H1 (cell line): Measurements from ENCODE around the gene METTL9. TPM values are rescaled to one million over a fixed set of nuclear protein-coding genes. Genes with fewer than 3 reads are reported as not detected.

Experiments
- CHD7 ChIP-seq: fragments of 300-600 bp; sonication (generic); IDR thresholded peaks from 2 replicates; pipeline ENCODE4 v1.7.1; 2012; ENCODE audit warnings: low read length, moderate library complexity, mild to moderate bottlenecking, inconsistent platforms; ENCODE audit not compliant: insufficient replicate concordance
- GTF2F1 ChIP-seq: IDR thresholded peaks from 2 replicates; pipeline ENCODE4 v1.6.1; 2012; ENCODE audit warnings: low read depth, low read length, improper control_type of control experiment, borderline replicate concordance
- KDM4A ChIP-seq: IDR thresholded peaks from one replicate; pipeline ENCODE4 v1.7.1; 2012; ENCODE audit warnings: low read depth, mild to moderate bottlenecking, moderate library complexity, low read length, inconsistent platforms; ENCODE audit not compliant: severe bottlenecking
- RAD21 ChIP-seq, 2 experiments: IDR thresholded peaks in 1 of 2; conservative IDR thresholded peaks in 1 of 2; 2 replicates each; pipeline ENCODE4 v1.6.1; 2011; ENCODE audit warnings: low read depth in 2 of 2, low read length in 2 of 2, improper control_type of control experiment in 1 of 2, inconsistent platforms in 1 of 2, mild to moderate bottlenecking in 1 of 2, moderate library complexity in 1 of 2
- polyA plus RNA-seq, 7 experiments: library from polyadenylated mRNA; depleted of rRNA in 3 of 7; stranded (reverse) in 5 of 7; unstranded in 2 of 7; fragments of >200 nt in 5 of 7; fragments of 200-250 nt in 2 of 7; gene quantifications; 1 replicate in 5 of 7; 2 replicates in 1 of 7; 4 replicates in 1 of 7; pipeline versions ENCODE4 v1.2.1 to v1.2.3, GENCODE V29; 2011 to 2013; ENCODE audit warnings: missing spikeins in 2 of 7, mixed read lengths in 2 of 7
- total RNA-seq: library from RNA; stranded (reverse); fragmentation: NEBNext Ultra II Directional; extraction: Animal tissue kit (Norgen Biotek cat#: 25700); gene quantifications from 2 replicates; pipeline ENCODE4 v1.2.1, GENCODE V29; 2021

The METTL9 gene
- total and polyA plus RNA-seq, 2 of the 8 experiments (the other 6 are each of a cell fraction or from before 2014, with no cell fraction given), result 45.4 to 112 TPM

GRCh38 chr16:21590796-21591195, 8.6 kb upstream of the METTL9 start (continued):
- TF ChIP-seq CHD7, result no peak
- TF ChIP-seq GTF2F1, result no peak
- no peak for TF ChIP-seq KDM4A
- no peak for TF ChIP-seq RAD21 (IDR thresholded peaks at IDR 0.05 in 1 of 2, conservative IDR thresholded peaks at IDR 0.05 in 1 of 2; ENCODE audit: low read depth in 2 of 2, low read length in 2 of 2)
- TF ChIP-seq, all 59 proteins: peak for 0
